Measurements from ENCODE around the gene PARVA.
A peak's percentile ranks its signal among the peaks of the same experiment; 100 is the strongest.

The PARVA gene

DNA sequence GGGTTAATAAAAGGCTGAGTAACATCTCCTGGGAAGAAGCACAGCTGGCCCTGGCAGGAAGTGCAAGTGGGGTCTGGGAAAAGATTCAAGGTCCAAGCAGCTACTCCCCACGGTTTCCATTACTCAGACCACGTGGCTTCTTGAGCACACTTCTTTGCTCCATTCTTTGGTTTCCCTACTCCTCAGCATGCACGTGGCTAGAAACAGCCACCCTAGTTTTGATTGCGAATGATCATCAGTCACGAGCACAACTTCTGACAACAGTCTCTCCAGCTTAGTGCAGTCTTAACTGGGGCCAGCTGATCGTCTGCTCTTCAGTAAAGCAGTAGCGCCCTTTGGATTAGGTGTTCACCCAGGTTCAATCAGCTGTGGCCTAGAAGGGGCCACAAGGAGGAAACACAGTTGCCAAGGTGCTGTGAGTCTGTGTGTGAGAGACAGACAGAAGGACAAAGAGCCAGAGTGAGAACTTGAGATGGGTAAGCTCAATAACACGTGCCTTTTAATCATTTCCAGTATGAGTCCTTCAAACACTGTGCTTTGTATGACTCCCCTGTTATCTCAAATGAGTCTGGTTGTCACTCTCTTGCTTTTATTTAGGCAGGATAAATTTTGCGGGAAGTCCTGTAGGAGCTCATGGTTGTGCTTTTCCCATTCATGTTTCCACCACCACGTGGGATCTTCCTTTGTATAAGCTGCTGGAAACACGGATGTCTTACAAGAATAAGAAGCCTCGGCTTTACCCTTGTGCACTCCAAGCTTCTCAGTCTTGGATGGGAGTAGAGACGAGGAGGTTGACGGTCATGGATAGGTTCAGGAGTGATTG lies 901 bp upstream of the PARVA start:
- H3K36me3 ChIP-seq (ENCODE audit: control insufficient read depth in 2 of 2, insufficient read depth in 2 of 2, low read length in 2 of 2): peaks cover 0 to 2% of the 10 kb centered on the region in 2 donors
- H3K4me1 ChIP-seq (ENCODE audit: control insufficient read depth in 2 of 2, insufficient read depth in 2 of 2, low read length in 2 of 2): peaks cover 4 to 12% of the 10 kb centered on the region in 2 donors
- peak overlapping the region in 1 of 2 donors; percentile 89 for H3K9ac ChIP-seq (ENCODE audit: low read depth in 1 of 2, low read length in 2 of 2)
- H3K27me3 ChIP-seq (ENCODE audit: control insufficient read depth in 2 of 2, insufficient read depth in 2 of 2, low read length in 2 of 2): no peaks in the 10 kb centered on the region
- no peaks in the 10 kb centered on the region for H3K9me3 ChIP-seq (ENCODE audit: control insufficient read depth in 2 of 2, low read length in 2 of 2)
- H3K4me3 ChIP-seq (ENCODE audit: low read length in 2 of 2): peak overlapping the region; percentile 79 to 86
- peak overlapping the region; percentile 94 to 95 for H3K27ac ChIP-seq (ENCODE audit: low read depth in 2 of 2, low read length in 2 of 2)

GRCh38 chr11:12377824-12378593 lies 638 bp downstream of the PARVA start:
- peak overlapping the region; percentile 94 to 95 for H3K27ac ChIP-seq (ENCODE audit: low read depth in 2 of 2, low read length in 2 of 2)
- H3K4me1 ChIP-seq (ENCODE audit: control insufficient read depth in 2 of 2, insufficient read depth in 2 of 2, low read length in 2 of 2): peaks cover 4 to 12% of the 10 kb centered on the region in 2 donors

DNA sequence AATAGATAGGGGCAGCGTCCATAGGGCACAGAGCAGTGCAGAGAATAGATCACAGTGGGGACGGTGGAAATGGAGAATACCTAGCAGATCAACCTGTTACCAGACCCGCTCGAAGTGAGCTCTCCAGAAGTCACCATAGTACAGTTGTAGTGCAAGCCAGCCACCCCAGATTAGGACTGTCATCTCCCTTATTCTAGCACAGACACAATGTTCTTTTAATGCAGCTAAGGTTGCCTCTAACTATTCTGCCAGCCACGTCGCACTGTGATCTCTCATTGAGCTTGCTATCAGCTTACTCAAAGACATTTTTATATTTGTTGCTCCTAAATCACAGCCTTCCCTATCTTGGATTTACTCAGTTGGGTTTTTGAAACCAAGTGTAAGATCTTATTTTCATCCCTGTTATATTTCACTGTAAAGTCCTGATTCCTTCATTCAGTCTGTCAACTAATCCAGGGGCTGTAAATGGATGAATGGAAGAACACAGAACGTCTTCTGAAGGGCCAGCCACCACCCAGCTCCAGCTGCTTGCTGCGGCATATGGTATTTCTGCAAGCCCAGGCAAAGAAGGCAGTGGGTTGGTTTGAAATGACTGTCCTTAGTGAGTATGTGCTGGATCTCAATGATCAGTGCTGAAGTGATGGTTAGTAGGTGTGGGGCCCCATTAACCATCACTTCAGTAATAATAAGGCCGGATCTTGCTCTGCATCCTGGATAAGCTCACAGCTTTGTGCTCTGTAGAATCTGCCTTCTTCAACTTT lies 3.4 kb downstream of the PARVA start:
- Histone ChIP-seq H3K9ac (ENCODE audit: low read depth in 1 of 2, low read length in 2 of 2) (no peak overlapping the region), H3K4me3 (ENCODE audit: low read length in 2 of 2) (no peak overlapping the region), H3K27me3 (ENCODE audit: control insufficient read depth in 2 of 2, insufficient read depth in 2 of 2, low read length in 2 of 2) (no peaks in the 10 kb centered on the region), H3K27ac (ENCODE audit: low read depth in 2 of 2, low read length in 2 of 2) (peak overlapping the region in 1 of 2 donors; percentile 20), H3K36me3 (ENCODE audit: control insufficient read depth in 2 of 2, insufficient read depth in 2 of 2, low read length in 2 of 2) (peaks cover 0 to 4% of the 10 kb centered on the region in 2 donors), H3K9me3 (ENCODE audit: control insufficient read depth in 2 of 2, low read length in 2 of 2) (no peaks in the 10 kb centered on the region), H3K4me1 (ENCODE audit: control insufficient read depth in 2 of 2, insufficient read depth in 2 of 2, low read length in 2 of 2) (peaks cover 4 to 12% of the 10 kb centered on the region in 2 donors)

More at GRCh38 chr11:12377824-12378593, 638 bp downstream of the PARVA start:
- Histone ChIP-seq H3K27me3 (ENCODE audit: control insufficient read depth in 2 of 2, insufficient read depth in 2 of 2, low read length in 2 of 2) (no peaks in the 10 kb centered on the region), H3K9me3 (ENCODE audit: control insufficient read depth in 2 of 2, low read length in 2 of 2) (no peaks in the 10 kb centered on the region), H3K4me3 (ENCODE audit: low read length in 2 of 2) (peak overlapping the region; percentile 79 to 86), H3K9ac (ENCODE audit: low read depth in 1 of 2, low read length in 2 of 2) (peak overlapping the region; percentile 88 to 89), H3K36me3 (ENCODE audit: control insufficient read depth in 2 of 2, insufficient read depth in 2 of 2, low read length in 2 of 2) (peaks cover 0 to 4% of the 10 kb centered on the region in 2 donors)

DNA sequence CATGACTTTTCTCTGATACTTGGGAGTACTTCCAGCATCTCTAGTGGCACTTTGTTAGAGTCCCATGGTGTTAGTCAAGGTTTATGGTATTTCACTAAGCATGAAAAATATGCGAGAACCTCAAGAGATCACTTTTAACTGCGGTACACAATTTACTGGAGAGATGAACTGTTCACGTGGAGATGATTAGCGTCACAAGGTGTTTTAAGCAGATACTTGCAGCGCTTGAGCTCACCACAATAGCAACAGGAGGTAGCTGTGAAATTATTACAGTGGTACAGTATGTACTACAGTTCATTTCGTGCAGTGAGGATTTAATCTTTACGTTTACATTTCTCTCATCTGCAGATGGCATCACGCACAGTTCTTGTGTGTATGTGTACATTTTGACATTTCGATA lies 4.5 kb downstream of the PARVA start:
- H3K36me3 ChIP-seq (ENCODE audit: control insufficient read depth in 2 of 2, insufficient read depth in 2 of 2, low read length in 2 of 2): peaks cover 0 to 4% of the 10 kb centered on the region in 2 donors
- no peaks in the 10 kb centered on the region for H3K9me3 ChIP-seq (ENCODE audit: control insufficient read depth in 2 of 2, low read length in 2 of 2)
- H3K27me3 ChIP-seq (ENCODE audit: control insufficient read depth in 2 of 2, insufficient read depth in 2 of 2, low read length in 2 of 2): no peaks in the 10 kb centered on the region
- peaks cover 4 to 7% of the 10 kb centered on the region in 2 donors for H3K4me1 ChIP-seq (ENCODE audit: control insufficient read depth in 2 of 2, insufficient read depth in 2 of 2, low read length in 2 of 2)
- no peak overlapping the region for H3K27ac ChIP-seq (ENCODE audit: low read depth in 2 of 2, low read length in 2 of 2)
- no peak overlapping the region for H3K9ac ChIP-seq (ENCODE audit: low read depth in 1 of 2, low read length in 2 of 2)
- no peak overlapping the region for H3K4me3 ChIP-seq (ENCODE audit: low read length in 2 of 2)

- Histone ChIP-seq H3K27ac (ENCODE audit: low read depth in 2 of 2, low read length in 2 of 2) (no peak overlapping the region), H3K4me1 (ENCODE audit: control insufficient read depth in 2 of 2, insufficient read depth in 2 of 2, low read length in 2 of 2) (peaks cover 2 to 4% of the 10 kb centered on the region in 2 donors), H3K27me3 (ENCODE audit: control insufficient read depth in 2 of 2, insufficient read depth in 2 of 2, low read length in 2 of 2) (no peaks in the 10 kb centered on the region), H3K36me3 (ENCODE audit: control insufficient read depth in 2 of 2, insufficient read depth in 2 of 2, low read length in 2 of 2) (peaks cover 0 to 4% of the 10 kb centered on the region in 2 donors), H3K9me3 (ENCODE audit: control insufficient read depth in 2 of 2, low read length in 2 of 2) (no peaks in the 10 kb centered on the region), H3K4me3 (ENCODE audit: low read length in 2 of 2) (no peak overlapping the region), H3K9ac (ENCODE audit: low read depth in 1 of 2, low read length in 2 of 2) (no peak overlapping the region)
These were observed 5.1 kb downstream of the PARVA start for GRCh38 chr11:12382451-12382850.

DNA sequence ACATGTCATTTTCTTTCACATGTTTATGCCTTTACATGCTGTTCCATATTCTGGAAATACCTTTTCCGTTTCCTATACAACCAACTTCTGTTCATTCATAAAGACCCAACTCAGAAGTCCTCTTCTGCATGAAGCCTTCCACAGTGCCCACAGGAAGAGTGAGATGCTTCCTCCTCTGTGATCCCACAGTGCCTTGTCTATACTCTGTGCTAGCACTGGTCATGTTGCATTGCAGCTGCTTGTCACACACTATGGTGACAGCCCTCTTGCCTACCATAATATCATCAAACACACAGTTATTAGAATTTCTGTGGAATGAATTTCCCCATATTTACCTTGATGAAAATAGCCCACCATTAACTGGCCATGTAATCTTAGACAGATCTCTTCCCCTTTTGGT lies 8.9 kb downstream of the PARVA start:
- H3K4me3 ChIP-seq (ENCODE audit: low read length in 2 of 2): no peak overlapping the region
- no peak overlapping the region for H3K9ac ChIP-seq (ENCODE audit: low read depth in 1 of 2, low read length in 2 of 2)
- peaks cover 0 to 2% of the 10 kb centered on the region in 2 donors for H3K36me3 ChIP-seq (ENCODE audit: control insufficient read depth in 2 of 2, insufficient read depth in 2 of 2, low read length in 2 of 2)
- H3K27ac ChIP-seq (ENCODE audit: low read depth in 2 of 2, low read length in 2 of 2): peak overlapping the region; percentile 4 to 59
- no peaks in the 10 kb centered on the region for H3K9me3 ChIP-seq (ENCODE audit: control insufficient read depth in 2 of 2, low read length in 2 of 2)
- peaks cover 0 to 3% of the 10 kb centered on the region in 2 donors for H3K4me1 ChIP-seq (ENCODE audit: control insufficient read depth in 2 of 2, insufficient read depth in 2 of 2, low read length in 2 of 2)
- no peaks in the 10 kb centered on the region for H3K27me3 ChIP-seq (ENCODE audit: control insufficient read depth in 2 of 2, insufficient read depth in 2 of 2, low read length in 2 of 2)

DNA sequence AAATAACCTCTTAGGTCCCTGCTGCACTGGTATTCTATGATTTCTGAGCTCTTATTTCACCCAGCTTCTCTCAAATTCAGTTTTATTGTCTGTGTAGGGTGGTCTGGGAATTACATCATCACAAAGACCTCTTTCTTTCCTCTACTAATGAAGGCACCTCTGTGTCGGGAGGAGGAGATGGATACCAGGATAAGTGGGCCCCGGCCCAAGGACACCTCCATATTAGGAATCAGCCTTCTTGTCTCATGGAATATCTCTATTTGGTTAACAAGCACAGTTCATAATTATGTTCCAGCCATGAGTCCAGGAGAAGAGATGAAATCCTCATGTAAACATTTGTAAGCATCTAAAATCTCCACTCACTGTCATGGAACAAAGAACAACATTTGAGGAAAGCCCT lies 9.4 kb downstream of the PARVA start:
- Histone ChIP-seq H3K9me3 (ENCODE audit: control insufficient read depth in 2 of 2, low read length in 2 of 2) (no peaks in the 10 kb centered on the region), H3K9ac (ENCODE audit: low read depth in 1 of 2, low read length in 2 of 2) (no peak overlapping the region), H3K4me3 (ENCODE audit: low read length in 2 of 2) (no peak overlapping the region), H3K27ac (ENCODE audit: low read depth in 2 of 2, low read length in 2 of 2) (peak overlapping the region; percentile 4 to 59), H3K4me1 (ENCODE audit: control insufficient read depth in 2 of 2, insufficient read depth in 2 of 2, low read length in 2 of 2) (peaks cover 0 to 6% of the 10 kb centered on the region in 2 donors), H3K36me3 (ENCODE audit: control insufficient read depth in 2 of 2, insufficient read depth in 2 of 2, low read length in 2 of 2) (no peaks in the 10 kb centered on the region), H3K27me3 (ENCODE audit: control insufficient read depth in 2 of 2, insufficient read depth in 2 of 2, low read length in 2 of 2) (no peaks in the 10 kb centered on the region)

- Histone ChIP-seq H3K27me3 (ENCODE audit: control insufficient read depth in 2 of 2, insufficient read depth in 2 of 2, low read length in 2 of 2) (no peaks in the 10 kb centered on the region), H3K4me1 (ENCODE audit: control insufficient read depth in 2 of 2, insufficient read depth in 2 of 2, low read length in 2 of 2) (peaks cover 0 to 6% of the 10 kb centered on the region in 2 donors), H3K36me3 (ENCODE audit: control insufficient read depth in 2 of 2, insufficient read depth in 2 of 2, low read length in 2 of 2) (no peaks in the 10 kb centered on the region), H3K9ac (ENCODE audit: low read depth in 1 of 2, low read length in 2 of 2) (no peak overlapping the region), H3K27ac (ENCODE audit: low read depth in 2 of 2, low read length in 2 of 2) (peak overlapping the region in 1 of 2 donors; percentile 41), H3K9me3 (ENCODE audit: control insufficient read depth in 2 of 2, low read length in 2 of 2) (no peaks in the 10 kb centered on the region), H3K4me3 (ENCODE audit: low read length in 2 of 2) (no peak overlapping the region)
These were observed 10.8 kb downstream of the PARVA start for GRCh38 chr11:12388173-12388572.

DNA sequence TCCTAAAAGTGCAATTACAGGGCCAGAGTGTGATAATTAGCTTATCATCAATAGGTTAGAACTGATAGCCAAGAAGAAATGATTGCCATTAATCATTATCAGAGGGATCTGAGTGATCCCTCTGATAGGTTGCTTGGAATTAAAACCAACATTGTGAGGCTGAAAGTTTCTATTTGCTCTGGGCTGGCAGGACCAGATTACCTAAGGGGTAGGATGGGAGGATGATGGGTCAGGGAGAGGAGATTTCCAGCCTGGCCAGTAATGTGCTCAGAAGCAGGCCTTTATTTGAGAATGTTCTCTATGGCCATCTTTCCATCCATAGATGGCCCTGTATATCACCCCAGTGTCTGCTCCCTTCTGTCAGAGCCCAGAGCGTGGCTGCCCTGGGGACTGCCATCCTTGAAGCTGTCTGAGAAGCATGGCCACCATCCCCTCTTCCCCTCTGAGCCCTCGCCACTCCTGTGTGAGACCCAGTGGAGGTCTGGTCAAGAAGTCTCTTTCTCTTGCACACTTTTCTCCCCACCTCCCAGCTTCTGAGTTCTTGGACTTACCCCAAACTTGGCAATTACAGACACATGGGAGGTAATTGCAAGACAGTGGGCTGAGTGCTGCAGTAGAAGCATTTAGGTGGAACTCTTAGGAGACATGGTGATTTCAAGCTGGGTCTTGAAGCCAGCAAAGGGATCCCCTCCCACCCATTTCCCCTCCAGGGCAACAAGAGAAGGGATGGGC lies 11.7 kb downstream of the PARVA start:
- no peaks in the 10 kb centered on the region for H3K36me3 ChIP-seq (ENCODE audit: control insufficient read depth in 2 of 2, insufficient read depth in 2 of 2, low read length in 2 of 2)
- no peak overlapping the region for H3K9ac ChIP-seq (ENCODE audit: low read depth in 1 of 2, low read length in 2 of 2)
- peak overlapping the region in 1 of 2 donors; percentile 41 for H3K27ac ChIP-seq (ENCODE audit: low read depth in 2 of 2, low read length in 2 of 2)
- H3K9me3 ChIP-seq (ENCODE audit: control insufficient read depth in 2 of 2, low read length in 2 of 2): no peaks in the 10 kb centered on the region
- peaks cover 0 to 6% of the 10 kb centered on the region in 2 donors for H3K4me1 ChIP-seq (ENCODE audit: control insufficient read depth in 2 of 2, insufficient read depth in 2 of 2, low read length in 2 of 2)
- H3K4me3 ChIP-seq (ENCODE audit: low read length in 2 of 2): no peak overlapping the region
- no peaks in the 10 kb centered on the region for H3K27me3 ChIP-seq (ENCODE audit: control insufficient read depth in 2 of 2, insufficient read depth in 2 of 2, low read length in 2 of 2)
